GM18951 (cell line): Measurements from ENCODE around the gene NEGR1.

Experiments
- POLR2A ChIP-seq: IDR thresholded peaks from 4 replicates; pipeline ENCODE4 v1.6.1; 2011; ENCODE audit warnings: mild to moderate bottlenecking; ENCODE audit not compliant: insufficient read length, insufficient read depth; ENCODE audit errors: extremely low read depth
- in situ Hi-C: fragments of 300-500 bp; cut with MboI; formaldehyde crosslinking; loops from one replicate; pipeline ENCODE4 v1.12.0; 2022; ENCODE audit warnings: low sequenced_read_pairs, mixed read lengths, inconsistent platforms; ENCODE audit not compliant: unreplicated experiment

NEGR1 gene

GRCh38 chr1:71850515-71850914 lies 431.8 kb downstream of the NEGR1 start:
- in situ Hi-C loops, result no loop called here
- TF ChIP-seq POLR2A, result no peak

DNA sequence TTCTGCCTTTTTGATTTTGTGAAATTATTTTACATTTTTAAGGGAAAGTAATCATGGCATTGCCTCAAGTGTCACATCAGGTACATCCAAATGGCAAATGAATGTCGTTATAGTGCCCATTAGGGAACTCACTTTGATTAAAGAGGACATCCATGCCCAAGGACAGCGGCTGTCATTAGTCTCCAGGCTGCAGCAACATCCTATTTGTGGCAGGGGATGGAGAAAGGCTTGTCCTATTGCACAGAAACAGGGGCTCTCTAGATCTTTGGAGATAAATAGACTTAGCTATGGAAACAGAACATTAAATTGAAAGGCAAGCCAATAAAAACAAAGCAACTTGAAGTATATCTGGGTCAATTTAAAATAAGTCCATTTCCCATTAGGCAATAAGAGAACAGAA lies 439.3 kb downstream of the NEGR1 start:
- no peak for TF ChIP-seq POLR2A
- in situ Hi-C loops, result no loop called here

- in situ Hi-C loops, result no loop called here
- TF ChIP-seq POLR2A, result no peak
These were observed 442.5 kb downstream of the NEGR1 start for GRCh38 chr1:71839876-71840275.

GRCh38 chr1:71836904-71837303 lies 445.4 kb downstream of the NEGR1 start:
- in situ Hi-C loops, result no loop called here
- TF ChIP-seq POLR2A, result no peak

GRCh38 chr1:71835442-71835813 lies 446.9 kb downstream of the NEGR1 start:
- in situ Hi-C loops, result no loop called here
- TF ChIP-seq POLR2A, result no peak

DNA sequence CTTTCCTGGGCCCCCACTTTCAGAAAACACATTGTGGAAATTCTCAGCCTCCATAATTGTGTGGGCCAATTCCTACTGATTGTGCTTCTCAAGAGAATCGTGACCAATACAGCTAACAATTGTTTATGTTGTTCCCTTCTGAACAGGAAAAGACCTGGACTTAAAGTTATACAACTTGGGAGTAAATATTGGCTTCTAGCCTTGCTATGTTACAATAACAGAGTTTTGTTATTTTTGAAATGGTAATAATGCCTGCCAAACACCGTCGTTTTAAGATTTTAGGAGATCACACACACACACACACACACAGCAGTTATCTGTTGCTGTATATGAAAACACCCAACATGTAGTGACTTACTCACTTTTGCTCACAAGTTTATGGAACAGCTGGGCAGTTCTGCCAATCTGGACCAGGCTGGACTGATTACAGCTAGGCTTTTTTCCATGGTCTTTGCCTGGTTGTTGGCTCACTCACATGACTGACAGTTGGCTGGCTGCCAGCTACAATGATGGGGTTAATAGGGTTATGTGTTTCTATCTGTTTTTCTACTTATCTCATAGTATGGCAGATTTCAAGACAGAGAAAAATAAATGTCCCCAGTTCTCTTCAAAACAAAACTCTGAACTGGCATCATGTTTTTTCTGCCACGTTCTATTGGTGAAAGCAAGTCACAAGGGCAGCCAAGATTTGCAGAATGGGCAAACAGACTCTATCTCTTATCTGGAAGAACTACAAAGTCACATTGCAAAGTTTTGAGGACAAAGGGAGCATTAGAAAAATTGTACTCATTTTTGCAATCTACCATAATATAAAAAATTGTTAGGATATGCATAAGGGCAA lies 447.5 kb downstream of the NEGR1 start:
- TF ChIP-seq POLR2A, result no peak
- in situ Hi-C loops, result no loop called here

- TF ChIP-seq POLR2A, result no peak
- in situ Hi-C loops, result no loop called here
These were observed 450.7 kb downstream of the NEGR1 start for GRCh38 chr1:71831646-71832045.

DNA sequence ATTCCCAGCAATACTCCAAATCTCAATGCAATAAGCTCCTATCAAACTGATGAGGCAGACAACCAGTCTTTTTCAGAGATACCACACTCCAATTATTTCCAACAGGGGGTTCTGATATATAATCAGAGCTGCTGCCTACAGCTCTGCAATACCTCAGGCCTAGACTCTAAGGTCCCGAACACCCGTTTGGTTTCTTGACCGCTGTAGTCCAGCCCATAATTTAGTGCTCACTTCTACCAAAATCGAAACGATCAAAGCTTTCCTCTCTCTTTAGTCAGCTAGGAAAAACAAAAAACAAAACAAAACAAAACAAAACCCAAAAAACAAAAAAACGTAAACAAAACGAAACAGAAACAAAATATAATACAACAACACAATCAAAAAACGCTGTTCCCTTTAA lies 453.0 kb downstream of the NEGR1 start:
- in situ Hi-C loops, result no loop called here
- TF ChIP-seq POLR2A, result no peak

- in situ Hi-C loops, result no loop called here
- no peak for TF ChIP-seq POLR2A
These were observed 453.8 kb downstream of the NEGR1 start for GRCh38 chr1:71828431-71829012.

GRCh38 chr1:71823708-71824305 lies 458.5 kb downstream of the NEGR1 start:
- TF ChIP-seq POLR2A, result no peak
- in situ Hi-C loops, result no loop called here

GRCh38 chr1:71817028-71817427 lies 465.3 kb downstream of the NEGR1 start:
- in situ Hi-C loops, result no loop called here
- TF ChIP-seq POLR2A, result no peak

DNA sequence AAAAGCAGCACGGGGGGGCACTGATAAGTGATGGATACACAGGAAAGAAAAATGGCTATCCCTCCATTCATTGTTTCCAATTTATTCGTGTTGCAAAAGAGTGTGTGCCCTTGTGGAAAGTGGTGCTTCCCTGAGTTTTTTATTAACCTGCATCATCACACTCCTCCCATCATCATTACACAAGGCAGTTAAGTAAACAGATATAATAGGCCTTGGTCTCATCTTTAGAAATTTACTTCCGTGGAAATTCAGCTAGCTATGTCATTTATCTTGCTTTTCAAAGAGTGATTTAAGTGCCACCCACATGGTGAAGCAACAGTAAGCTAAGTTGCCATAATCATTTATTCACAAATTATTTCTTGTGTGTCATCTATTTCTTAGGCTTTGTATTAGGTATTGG lies 473.3 kb downstream of the NEGR1 start:
- in situ Hi-C loops, result no loop called here
- TF ChIP-seq POLR2A, result no peak

DNA sequence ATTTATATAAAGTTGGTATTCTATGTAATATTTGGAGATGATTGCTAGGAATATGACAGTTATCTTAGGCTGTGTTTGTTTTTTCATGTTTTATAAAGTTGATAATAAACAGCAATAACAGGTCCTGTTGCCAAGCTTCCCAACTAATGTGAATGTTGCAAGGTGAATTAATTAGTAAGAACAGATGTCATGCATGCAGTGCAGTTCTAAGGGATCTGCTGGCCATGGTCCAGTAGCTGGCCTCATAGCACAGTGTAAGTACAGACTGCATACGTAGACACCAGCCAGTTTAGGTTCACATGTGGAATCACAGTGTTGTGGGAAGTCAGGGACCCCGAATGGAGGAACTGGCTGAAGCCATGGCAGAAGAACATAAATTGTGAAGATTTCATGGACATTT lies 478.2 kb downstream of the NEGR1 start:
- no peak for TF ChIP-seq POLR2A
- in situ Hi-C loops, result no loop called here

DNA sequence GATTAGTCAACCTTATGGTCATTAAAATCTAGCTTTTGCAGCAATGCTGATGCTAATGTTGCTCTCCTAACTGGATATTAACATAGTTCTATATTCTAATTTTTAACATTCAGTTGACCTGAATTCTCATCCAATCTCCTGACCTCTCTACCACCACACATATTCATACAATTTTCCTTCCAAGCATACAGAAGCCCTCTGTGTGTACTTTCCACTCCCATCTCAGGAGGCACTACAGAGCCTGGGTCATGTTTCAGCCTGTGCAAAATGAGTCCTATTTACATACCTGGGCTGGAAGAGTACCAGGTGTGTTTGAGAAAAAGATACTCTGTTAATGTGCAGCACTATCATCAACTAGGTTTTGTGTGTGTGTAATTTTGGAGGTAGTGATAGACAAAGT lies 486.3 kb downstream of the NEGR1 start:
- TF ChIP-seq POLR2A, result no peak
- in situ Hi-C loops, result no loop called here
